Urinary bladder (tissue), 4 donors: ENCODE data around the gene ETNPPL. TPM values are rescaled to one million over a fixed set of nuclear protein-coding genes. Genes with fewer than 3 reads are reported as not detected.

Source experiments
- DNase-seq: peaks from one replicate; pipeline ENCODE4 v3.0.0-alpha.2; 2015; ENCODE audit errors: extremely low spot score
- H3K27ac ChIP-seq: one replicate; pipeline ENCODE4 v1.5.1; 2013; ENCODE audit warnings: low read depth, mild to moderate bottlenecking, moderate library complexity
- H3K36me3 ChIP-seq: one replicate; pipeline ENCODE4 v1.6.1; 2013; ENCODE audit warnings: mild to moderate bottlenecking, moderate library complexity; ENCODE audit not compliant: insufficient read depth
- H3K4me1 ChIP-seq: one replicate; pipeline ENCODE4 v1.6.1; 2013; ENCODE audit warnings: mild to moderate bottlenecking, moderate library complexity; ENCODE audit not compliant: insufficient read depth
- H3K4me3 ChIP-seq: one replicate; pipeline ENCODE4 v1.5.1; 2013; ENCODE audit warnings: low read depth, low read length
- WGBS: extraction: QIAGEN DNeasy Blood & Tissue Kit; methylation state at CpG from one replicate; pipeline ENCODE4 v1.1.7; 2013; 5-methylcytosine and 5-hydroxymethylcytosine counted together
- polyA plus RNA-seq: library from polyadenylated mRNA; stranded (reverse); fragments of 200-250 nt; gene quantifications from one replicate; pipeline ENCODE4 v1.2.3, GENCODE V29; 2013
- total RNA-seq: library from RNA; depleted of rRNA; stranded (reverse); fragments of >200 nt; gene quantifications from one replicate; pipeline ENCODE4 v1.2.3, GENCODE V29; 2014
- donor health status: healthy with polysubstance abuse.
- donor health status: healthy.

ETNPPL gene
- total and polyA plus RNA-seq, 2 donors: 0.10 to 0.32 TPM

DNA sequence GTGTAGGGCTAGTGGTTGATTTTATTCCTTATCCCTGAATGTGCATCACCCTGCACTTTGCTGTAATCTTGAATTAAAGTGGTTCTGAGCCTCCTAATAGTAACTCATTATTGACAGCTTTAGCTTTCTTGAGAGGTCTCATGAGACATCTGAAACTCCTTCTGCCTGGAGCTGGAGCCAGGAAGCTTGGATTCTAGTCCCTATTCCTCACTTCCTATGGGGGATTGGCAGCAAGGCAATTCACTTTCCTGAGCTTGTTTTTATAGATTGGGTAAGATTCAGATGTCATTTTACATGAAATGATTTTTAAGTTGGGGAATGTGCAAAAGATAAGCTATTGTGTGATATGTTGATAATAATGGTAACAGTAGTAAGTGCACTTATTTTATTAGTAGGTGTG, 17.1 kb upstream of the ETNPPL start:
- Histone ChIP-seq H3K4me1 (no peaks in the 10 kb centered on the region), H3K27ac (no peak overlapping the region), H3K4me3 (no peak overlapping the region), H3K36me3 (no peaks in the 10 kb centered on the region)
- DNase-seq: no peak

DNA sequence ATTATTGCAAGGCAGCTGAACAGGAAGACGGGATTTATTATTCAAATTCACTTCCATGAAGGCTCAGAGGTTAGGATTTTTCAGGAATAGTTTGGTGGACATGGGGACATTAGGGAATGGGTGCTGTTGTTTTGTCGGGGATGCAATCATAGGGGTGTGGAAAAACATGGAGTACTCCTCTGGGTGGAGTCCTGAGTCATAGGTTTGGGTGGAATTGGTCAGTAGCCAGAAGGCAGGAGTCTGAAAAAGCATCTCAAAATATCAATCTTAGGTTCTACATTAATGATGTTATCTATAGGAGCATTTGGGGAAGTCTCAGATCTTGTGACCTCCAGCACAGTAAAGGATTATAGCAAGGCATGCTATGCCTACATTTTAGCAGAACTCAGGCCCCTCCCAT, 14.5 kb upstream of the ETNPPL start:
- WGBS: 87% methylated on average over 2 of the region's 2 CpGs
- no peaks in the 10 kb centered on the region for H3K4me1 ChIP-seq
- no peak overlapping the region for H3K27ac ChIP-seq
- H3K4me3 ChIP-seq: no peak overlapping the region
- no peaks in the 10 kb centered on the region for H3K36me3 ChIP-seq
- no peak for DNase-seq

DNA sequence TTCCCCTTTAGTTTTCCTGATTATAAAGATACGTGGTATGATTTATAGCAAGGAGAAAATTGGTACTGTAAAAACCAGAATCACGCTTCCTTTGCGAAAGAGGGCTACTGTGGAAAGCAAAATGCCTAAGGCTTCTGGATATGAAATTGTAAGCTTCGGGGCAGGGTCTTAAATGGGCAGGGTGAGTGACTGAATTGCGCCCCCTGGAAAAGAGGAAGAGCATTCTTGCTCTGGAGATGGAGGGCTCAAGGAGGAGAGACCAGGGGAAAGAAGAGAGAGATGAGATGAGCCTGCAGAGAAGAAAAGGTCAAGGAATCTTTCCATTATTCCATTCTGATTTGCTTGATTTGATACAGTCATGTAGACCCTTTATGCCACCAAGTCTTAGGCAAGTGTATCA, 13.1 kb upstream of the ETNPPL start:
- 81% methylated on average over 5 of the region's 5 CpGs for WGBS

DNA sequence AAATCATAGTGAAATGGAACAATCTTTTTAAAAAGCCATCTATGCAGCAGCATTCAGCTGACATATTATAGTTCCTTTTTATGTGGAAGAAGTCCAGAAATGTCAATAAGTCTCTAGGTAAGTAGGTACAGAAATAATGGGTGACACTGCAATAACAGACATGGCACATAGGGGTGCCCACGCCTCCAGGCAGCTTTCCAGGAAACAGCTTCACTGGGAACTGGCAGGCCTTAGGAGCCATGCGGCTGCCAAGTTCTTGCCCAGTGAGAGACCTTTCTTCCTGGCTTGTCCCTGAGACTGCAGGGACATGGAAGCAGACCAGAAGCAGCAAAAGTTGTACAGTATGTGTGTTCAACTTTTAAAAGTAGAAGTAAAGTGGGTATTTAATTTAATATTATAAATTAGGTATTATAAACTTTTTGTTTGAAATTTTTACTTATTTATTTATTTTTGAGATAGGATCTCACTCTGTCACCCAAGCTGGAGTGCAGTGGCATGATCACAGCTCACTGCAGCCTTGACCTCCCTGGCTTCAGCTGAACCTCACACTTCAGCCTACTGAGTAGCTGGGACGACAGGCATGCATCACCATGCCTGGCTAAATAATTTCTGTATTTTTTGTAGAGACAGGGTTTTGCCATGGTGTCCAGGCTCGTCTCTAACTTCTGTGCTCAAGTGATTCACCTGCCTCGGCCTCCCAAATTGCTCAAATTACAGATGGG, 12.1 kb upstream of the ETNPPL start:
- DNase-seq: no peak
- Histone ChIP-seq H3K27ac (no peak overlapping the region), H3K36me3 (no peaks in the 10 kb centered on the region), H3K4me1 (no peaks in the 10 kb centered on the region), H3K4me3 (no peak overlapping the region)
- 77% methylated on average over 5 of the region's 5 CpGs for WGBS

More for the DNA sequence above, 13.1 kb upstream of the ETNPPL start:
- no peaks in the 10 kb centered on the region for H3K36me3 ChIP-seq
- H3K27ac ChIP-seq: no peak overlapping the region
- H3K4me3 ChIP-seq: no peak overlapping the region
- DNase-seq: no peak
- no peaks in the 10 kb centered on the region for H3K4me1 ChIP-seq

DNA sequence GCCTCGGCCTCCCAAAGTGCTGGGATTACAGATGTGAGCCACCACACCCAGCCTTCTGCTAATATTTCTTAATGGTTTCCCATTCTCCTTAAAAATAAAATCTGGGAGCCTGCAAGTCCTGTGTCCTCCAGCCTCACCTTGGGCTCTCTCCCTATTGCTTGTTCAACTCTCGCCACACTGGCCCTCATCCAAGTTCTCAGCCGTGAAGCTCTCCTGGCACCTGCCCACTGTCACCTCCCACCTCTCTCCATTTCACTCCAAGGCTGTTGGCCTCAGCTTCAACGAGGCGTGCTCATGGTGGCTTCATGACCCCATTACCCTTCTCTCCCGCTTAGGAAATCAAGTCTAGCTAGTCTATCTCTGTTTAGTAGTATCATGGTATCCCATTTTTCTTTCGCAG, 9.5 kb upstream of the ETNPPL start:
- no peaks in the 10 kb centered on the region for H3K36me3 ChIP-seq
- H3K4me3 ChIP-seq: no peak overlapping the region
- 89% methylated on average over 7 of the region's 7 CpGs for WGBS
- no peak for DNase-seq
- no peak overlapping the region for H3K27ac ChIP-seq
- no peaks in the 10 kb centered on the region for H3K4me1 ChIP-seq

DNA sequence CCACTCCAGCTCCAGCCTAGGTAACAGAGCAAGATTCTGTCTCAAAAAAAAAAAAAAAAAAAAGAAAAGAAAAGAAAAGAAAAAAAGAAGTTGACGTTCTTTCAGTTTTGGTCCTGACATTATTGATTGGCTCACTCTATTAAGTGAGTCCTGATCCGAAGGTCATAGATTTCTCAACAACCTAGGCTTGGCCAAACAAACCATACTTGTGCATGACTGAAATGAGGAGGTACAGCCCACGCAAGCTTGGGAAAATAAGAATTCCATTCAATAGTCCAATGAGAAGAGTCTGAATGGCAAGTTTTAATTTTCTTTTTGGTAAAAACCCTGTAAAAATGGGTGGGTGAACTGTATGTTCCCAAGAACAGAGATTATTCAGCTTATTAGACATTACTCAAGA, 3.2 kb upstream of the ETNPPL start:
- H3K27ac ChIP-seq: no peak overlapping the region
- H3K4me1 ChIP-seq: no peaks in the 10 kb centered on the region
- no peaks in the 10 kb centered on the region for H3K36me3 ChIP-seq
- 92% methylated on average over 3 of the region's 3 CpGs for WGBS
- no peak for DNase-seq
- no peak overlapping the region for H3K4me3 ChIP-seq

DNA sequence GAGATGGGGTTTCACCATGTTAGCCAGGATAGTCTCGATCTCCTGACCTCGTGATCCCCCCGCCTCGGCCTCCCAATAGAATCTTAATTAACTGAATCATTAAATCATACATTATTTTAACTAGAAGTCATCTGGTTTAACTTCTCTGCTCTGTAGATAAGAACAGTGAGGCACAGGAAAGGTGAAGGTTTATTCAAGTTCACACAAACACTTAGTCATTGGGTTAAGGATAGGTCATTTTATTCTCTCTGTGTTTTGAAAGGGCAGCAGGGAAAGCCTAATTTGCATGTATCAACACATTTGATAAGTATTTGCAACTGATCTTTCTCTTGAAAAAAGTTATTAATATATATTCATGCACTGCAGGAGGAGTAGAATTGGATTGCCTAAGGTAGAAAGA, 1.1 kb upstream of the ETNPPL start:
- H3K36me3 ChIP-seq: no peaks in the 10 kb centered on the region
- DNase-seq: no peak
- no peak overlapping the region for H3K27ac ChIP-seq
- H3K4me3 ChIP-seq: no peak overlapping the region
- no peaks in the 10 kb centered on the region for H3K4me1 ChIP-seq
- whole genome bisulfite sequencing: 84% methylated on average over 4 of the region's 4 CpGs

DNA sequence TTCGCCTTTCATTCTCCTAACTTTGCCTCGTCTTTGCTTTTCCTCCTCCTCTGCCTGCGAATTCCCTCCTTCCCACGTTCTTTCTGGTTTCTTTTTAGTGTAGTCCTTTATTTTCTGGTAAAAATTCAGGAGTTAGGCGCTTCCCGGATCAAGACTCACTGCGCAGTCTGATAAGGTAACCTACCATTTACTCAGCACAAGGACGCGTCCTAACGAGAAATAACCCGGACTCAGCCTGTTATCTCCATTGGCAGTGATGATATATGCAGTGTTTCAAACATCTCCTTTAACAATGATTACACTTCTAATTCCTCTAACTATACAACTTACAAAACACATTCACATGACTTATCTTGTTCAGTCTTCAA, 357 bp upstream of the ETNPPL start:
- 7% methylated on average over 11 of the region's 11 CpGs for WGBS
- Histone ChIP-seq H3K4me3 (peak overlapping the region; percentile 41), H3K36me3 (no peaks in the 10 kb centered on the region), H3K4me1 (no peaks in the 10 kb centered on the region), H3K27ac (no peak overlapping the region)
- DNase-seq: no peak

DNA sequence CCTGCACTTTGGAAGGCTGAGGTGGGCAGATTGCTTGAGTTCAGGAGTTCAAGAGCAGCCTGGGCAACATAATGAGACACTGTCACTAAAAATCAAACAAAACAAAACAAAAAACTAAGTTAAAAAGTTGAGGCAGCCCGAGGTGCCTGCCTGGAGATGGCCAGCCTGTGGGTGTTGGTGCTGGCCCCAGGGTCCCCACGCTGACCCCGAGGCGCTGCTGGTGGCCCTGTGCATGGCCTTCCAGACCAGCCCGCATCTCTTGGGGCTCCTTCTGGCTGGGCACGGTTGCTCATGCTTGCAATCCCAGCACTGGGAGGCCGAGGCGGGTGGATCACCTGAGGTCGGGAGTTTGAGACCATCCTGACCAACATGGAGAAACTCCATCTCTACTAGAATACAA, 4.4 kb downstream of the ETNPPL start:
- no peak for DNase-seq
- no peak overlapping the region for H3K27ac ChIP-seq
- no peaks in the 10 kb centered on the region for H3K4me1 ChIP-seq
- no peaks in the 10 kb centered on the region for H3K36me3 ChIP-seq
- 94% methylated on average over 9 of the region's 9 CpGs for WGBS
- no peak overlapping the region for H3K4me3 ChIP-seq

DNA sequence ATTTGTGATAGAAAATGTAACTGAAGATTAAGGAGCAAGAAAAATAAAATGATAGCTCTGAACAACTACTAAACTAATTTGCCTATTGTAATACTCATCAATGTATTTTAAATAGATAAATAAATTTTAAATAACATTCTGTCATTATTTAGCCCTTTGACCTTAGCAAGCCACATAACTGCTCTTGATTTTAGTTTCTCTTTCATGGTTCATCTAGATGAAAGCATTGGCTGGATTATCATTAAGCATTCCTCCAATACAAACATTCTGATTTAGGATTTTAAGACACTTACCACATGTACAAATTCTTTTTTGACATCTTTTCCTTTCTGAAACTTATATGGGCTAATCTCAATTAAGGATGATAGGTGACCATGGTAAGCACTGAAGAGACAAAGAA, 8.5 kb downstream of the ETNPPL start:
- Histone ChIP-seq H3K4me1 (no peaks in the 10 kb centered on the region), H3K27ac (no peak overlapping the region), H3K4me3 (no peak overlapping the region), H3K36me3 (no peaks in the 10 kb centered on the region)
- DNase-seq: no peak

DNA sequence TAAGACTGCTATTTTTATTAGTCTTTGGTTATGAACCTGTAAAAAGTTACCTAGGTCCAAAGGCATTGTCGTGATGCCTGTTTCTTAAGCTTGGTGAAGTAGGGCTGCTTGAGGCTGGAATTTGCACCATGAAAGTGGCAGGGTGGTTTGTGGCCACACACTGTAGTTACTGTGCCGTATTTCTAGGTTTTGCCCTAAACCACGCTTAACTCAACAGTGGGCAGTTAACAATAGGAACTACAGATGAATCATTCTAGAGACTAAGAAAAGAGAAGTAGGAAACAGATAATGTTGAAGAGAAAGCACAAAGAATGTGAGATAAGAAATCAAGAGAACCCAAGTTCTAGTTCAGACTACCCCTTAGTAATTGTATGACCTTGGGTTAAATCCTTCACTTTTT, 11.5 kb downstream of the ETNPPL start:
- DNase-seq: no peak
- WGBS: 85% methylated on average over 3 of the region's 3 CpGs
- no peaks in the 10 kb centered on the region for H3K4me1 ChIP-seq

DNA sequence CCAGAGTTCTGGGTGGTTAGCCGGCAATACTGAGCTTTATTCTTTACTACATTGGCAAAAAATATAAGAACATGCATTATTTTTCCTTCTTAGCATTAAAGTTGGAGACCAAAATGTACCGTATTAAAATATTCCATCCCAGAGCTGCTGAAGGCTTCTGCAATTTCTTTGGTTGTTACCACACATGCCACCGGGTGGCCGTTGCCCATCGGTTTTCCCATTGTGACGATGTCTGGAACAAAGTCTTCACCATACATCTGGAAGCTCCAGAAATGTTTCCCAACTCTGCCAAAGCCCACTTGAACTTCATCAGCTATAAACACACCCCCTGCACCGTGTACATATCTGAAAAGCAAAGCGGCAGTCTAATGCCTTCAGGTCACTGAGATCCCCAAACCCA, 13.7 kb downstream of the ETNPPL start:
- Histone ChIP-seq H3K27ac (no peak overlapping the region), H3K4me3 (no peak overlapping the region), H3K4me1 (no peaks in the 10 kb centered on the region), H3K36me3 (no peaks in the 10 kb centered on the region)
- 89% methylated on average over 8 of the region's 8 CpGs for WGBS
- no peak for DNase-seq

More for the DNA sequence above, 11.5 kb downstream of the ETNPPL start:
- Histone ChIP-seq H3K27ac (no peak overlapping the region), H3K36me3 (no peaks in the 10 kb centered on the region), H3K4me3 (no peak overlapping the region)

DNA sequence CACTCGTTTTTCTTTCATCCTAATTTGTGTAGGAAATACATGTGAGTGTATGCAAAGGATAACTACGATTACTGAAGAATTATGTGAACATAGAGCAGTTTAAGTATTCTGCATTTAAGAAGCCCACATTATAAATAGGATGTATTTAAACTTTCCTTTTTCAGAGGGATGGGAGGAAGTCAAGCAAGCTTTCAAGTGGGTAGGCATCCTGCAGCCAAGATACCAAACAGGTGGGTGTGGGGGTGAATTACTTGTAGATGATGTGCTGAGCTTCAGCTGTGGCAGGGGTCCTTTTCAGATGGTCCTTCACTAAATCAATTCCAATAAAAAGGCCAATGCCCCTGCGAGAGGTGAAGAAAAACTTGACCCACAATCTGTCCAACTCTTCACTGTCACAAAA, 16.3 kb downstream of the ETNPPL start:
- H3K4me3 ChIP-seq: no peak overlapping the region
- H3K27ac ChIP-seq: no peak overlapping the region
- 83% methylated on average over 3 of the region's 3 CpGs for WGBS
- H3K4me1 ChIP-seq: no peaks in the 10 kb centered on the region
- no peaks in the 10 kb centered on the region for H3K36me3 ChIP-seq
- no peak for DNase-seq

DNA sequence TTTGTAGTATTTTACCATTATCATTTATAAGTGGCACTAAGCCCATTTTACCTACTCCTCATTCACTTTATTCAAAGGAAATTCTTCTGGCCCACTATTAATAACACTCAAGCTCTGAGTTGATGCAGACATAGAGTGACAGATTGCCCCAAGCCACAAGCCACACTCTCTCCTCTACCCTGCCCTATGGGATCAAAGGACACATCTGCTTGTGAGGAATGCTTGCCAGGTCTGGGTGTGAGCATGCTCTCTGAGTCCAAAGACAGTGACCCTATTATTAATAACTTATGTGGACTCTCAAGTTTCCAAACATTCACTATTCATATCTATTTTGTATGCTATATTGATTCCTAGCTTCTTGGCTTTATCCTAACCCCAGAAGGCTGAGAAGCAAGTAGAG, 18.5 kb downstream of the ETNPPL start:
- no peak for DNase-seq
- Histone ChIP-seq H3K27ac (no peak overlapping the region), H3K36me3 (no peaks in the 10 kb centered on the region), H3K4me1 (no peaks in the 10 kb centered on the region), H3K4me3 (no peak overlapping the region)
